DND-41 (cell line): ENCODE measurements around the gene VCL.

ENCODE experiments used
- EZH2 ChIP-seq: IDR thresholded peaks from 3 replicates; pipeline ENCODE4 v1.6.1; 2012; ENCODE audit warnings: borderline replicate concordance, low read depth, mild to moderate bottlenecking, moderate library complexity, low read length, inconsistent platforms; ENCODE audit not compliant: severe bottlenecking
- TF ChIP-seq, protein P1 (sequence below): IDR thresholded peaks from 2 replicates; pipeline ENCODE4 v1.5.1; 2012; ENCODE audit warnings: borderline replicate concordance, low read length, moderate library complexity, mild to moderate bottlenecking; ENCODE audit not compliant: poor library complexity, severe bottlenecking; ENCODE audit errors: extremely low read depth

DNA sequence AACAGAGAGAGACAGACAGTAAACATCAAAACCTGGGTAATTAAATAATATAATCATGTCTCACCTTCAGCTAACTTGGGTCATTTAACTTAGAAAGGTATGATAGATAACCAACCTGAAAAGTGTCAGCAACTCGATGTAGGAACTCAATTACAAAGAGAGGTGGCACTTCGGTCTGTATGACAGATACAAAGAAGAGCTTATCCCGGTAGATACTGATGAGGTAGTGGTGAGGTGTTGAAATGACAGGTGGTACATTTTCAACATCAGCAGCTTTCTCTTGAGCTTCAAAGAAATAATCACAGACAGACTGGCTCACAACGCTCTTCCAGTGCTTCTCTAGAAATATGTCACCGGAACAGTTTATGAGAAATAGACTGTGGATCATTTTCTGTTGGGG, 140.1 kb downstream of the VCL start:
- TF ChIP-seq, protein P1, sequence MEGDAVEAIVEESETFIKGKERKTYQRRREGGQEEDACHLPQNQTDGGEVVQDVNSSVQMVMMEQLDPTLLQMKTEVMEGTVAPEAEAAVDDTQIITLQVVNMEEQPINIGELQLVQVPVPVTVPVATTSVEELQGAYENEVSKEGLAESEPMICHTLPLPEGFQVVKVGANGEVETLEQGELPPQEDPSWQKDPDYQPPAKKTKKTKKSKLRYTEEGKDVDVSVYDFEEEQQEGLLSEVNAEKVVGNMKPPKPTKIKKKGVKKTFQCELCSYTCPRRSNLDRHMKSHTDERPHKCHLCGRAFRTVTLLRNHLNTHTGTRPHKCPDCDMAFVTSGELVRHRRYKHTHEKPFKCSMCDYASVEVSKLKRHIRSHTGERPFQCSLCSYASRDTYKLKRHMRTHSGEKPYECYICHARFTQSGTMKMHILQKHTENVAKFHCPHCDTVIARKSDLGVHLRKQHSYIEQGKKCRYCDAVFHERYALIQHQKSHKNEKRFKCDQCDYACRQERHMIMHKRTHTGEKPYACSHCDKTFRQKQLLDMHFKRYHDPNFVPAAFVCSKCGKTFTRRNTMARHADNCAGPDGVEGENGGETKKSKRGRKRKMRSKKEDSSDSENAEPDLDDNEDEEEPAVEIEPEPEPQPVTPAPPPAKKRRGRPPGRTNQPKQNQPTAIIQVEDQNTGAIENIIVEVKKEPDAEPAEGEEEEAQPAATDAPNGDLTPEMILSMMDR: no peak
- no peak for TF ChIP-seq EZH2
